HPDE6-E6E7 (cell line): Measurements from ENCODE around the gene PAX8.

Experiments used
- DNase-seq: peaks from one replicate; pipeline ENCODE4 v3.0.0; 2011; ENCODE audit warnings: missing footprints; ENCODE audit errors: extremely low spot score

Gene PAX8

DNA sequence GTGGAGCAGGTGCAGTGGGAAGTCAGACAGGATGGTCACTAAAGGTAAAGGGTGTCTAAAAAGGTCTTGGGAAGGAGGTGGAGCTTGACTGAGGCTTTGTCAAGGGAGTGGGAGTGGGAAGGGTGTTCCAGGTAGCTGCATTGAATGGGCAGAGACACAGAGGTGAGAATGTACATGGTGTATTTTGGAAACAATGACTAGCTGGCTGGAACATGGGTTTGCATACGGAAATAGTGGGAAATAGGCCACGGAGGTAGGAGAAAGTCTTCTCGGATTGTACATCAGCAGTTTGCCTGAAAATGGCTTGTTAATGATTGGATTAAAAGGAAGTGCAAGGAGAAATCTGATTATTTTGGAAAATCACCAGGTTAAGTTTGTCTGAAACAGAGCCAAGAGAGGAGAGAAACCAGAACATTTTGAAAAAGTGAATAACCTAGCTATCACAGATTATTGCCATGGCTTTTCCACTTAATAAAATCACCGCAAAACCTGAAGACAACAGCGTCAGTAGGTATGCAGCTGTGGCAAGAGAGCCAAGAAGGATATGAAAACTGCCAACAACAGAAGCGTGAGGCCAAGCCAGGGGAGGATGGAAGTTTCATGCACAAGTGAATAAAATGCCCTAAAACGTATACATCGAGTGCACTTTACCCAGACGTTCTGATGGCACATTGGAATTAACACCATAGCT, 13.9 kb downstream of the PAX8 start:
- DNase-seq: no peak

DNA sequence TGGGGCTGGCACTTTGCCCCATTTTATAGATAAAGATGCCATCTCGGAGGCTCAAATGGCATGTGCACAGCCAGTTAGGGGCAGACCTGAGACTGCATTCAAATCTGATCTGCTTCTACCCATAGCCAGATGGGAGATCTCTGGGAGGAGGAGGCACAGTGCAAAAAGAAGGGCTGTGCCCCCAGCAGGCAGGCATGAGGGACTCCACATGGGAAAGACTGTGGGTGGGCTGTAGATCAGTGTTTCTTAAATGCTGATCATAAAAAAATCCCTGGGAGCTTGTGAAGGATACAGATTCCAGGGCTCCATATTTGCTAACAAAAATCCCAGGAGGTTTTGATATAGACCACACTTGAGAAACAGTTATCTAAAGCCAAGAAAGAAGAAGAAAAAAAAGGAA, 15.2 kb downstream of the PAX8 start:
- no peak for DNase-seq

DNA sequence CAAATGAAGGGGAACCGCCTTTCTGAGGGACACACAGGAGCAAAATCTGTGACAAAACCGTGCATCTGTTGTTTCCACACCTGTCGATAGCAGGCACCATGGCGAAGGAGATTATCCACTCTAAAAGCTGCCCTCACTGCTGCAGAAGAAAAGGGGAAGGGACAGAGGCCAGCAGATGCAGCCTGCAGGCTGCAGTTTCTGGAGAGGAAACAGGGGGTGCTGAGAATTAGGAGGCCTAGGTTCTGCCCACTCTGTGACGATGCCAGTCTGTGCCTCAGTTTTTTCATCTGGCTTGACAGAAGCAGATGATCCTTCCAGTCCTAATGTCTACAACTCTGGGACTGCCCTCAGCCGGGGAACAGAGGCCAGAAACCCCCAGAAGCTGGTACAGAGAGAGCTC, 17.7 kb downstream of the PAX8 start:
- no peak for DNase-seq

DNA sequence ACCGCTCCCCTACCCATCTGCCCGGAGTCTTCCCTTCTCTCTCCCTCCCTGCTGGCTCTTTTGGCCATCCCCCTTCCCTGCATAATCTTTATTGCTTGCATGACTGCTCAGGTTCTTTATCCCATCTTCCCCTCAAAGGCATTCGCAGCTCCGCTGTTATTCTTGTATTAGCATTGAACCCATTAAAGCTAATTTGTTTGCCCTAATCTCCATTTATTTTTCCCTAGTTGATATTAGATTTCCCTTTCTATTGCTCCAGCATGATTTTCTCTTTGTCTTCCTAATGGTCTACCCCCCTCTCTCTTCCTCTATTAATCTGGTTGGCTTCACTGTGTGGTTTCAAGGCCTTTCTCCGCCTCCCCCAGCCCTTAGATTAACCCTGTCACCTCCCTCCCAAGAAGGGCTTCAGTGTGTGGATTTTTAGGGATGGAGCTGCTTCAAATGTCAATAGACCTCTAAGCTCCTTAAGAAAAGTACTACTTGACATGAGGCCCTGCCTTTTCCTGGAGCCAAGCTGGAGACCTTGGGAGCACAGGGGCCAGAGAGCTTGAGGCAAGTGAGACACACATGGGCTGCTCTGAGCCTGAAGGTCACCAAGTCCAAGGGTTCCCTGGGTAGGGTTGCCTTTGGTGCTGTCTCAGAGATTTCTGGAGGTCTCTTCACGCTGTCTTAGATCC, 20.1 kb downstream of the PAX8 start:
- DNase-seq: no peak

DNA sequence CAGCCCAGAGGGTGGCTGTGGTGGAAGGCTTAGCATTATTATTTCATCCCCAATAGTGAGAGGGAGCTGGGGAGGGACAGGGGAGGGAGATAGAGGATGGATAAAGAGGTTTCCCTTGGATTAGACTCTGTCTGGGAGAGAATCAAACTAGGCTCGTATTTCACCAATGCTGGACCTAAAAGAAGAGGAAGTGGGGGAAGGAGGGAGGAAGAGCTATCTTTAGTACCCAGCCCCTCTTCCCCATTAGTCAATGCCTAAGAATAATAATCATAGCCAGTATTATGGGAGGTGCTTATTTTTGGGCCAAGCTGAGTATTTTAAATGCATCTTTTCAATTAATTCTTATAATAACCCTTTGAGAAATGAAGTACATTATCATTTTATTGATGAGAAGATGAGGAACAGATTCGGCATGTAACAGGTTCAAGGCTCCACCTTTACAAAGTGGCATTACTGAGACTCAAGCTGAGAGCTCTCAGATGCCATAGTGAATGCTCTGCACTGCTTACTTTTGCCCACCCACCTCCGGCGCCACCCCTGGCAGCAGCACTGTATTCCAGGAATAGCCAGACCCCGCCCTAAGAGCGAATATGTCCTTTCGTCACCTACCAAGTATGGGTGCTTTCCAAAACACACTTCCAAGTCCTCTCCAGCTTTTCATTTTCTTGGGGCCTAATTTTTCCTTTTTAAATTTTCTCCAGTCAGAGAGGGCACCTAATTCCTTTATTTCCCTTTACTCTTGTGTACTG, 21.0 kb downstream of the PAX8 start:
- no peak for DNase-seq

DNA sequence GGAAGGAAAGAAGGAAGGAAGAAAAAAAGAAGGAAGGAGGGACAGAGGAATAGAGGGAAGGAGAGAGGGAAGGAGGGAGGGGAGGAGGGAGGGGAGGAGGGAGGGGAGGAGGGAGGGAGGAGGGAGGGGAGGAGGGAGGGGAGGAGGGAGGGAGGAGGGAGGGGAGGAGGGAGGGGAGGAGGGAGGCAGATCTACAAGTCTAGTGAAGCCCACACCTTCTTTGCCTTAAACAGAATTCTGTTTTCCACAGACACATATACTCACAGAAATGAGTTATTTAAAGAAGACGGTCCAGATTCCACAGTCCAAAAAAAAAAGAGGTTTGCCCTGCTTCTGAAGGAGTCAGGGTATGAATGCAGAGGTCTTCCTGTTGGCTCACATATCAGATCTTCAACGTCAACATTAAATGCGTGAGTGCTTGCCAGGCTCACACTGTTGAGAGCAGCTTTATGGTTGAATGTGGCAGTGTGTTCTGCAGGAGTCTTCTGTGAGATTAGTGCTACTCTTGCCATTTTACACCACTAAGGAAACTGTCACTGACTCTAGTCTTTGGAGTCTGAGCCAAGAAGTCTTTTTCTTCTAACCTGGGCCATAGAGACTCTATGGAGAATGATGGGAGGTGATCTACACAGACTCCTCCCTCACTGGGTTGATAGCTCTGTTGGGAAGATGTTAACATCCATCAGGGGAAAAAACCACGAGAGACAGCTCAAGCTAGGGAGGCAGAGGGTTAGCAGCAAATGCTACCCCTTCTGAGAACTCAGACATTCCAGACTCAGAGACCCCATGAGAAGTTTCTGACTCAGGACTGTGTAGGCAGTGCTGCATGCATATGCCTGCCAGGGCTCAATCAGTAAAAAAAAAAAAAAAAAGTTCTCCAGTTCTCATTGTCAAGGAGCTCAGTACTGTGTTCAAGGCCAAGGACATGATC, 23.3 kb downstream of the PAX8 start:
- DNase-seq: no peak

DNA sequence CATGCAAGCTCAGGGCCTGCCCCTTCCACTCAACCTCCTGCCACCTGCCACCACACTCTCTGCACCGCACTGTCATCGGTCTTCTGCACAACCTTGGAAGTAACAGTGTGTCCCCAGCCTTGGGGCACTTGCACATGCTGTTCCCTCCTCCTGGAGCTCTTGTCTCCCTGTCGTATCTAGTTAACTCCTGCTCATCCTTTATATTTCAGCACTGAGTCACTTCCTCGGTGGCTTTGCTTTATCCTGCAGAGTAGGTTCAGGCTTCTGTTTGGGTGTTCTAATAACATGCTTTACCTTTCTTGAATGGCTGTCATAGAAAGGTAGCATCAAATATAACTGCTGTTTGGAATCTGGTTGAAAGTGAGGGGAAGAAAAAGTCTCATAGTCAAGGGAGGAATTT, 25.3 kb downstream of the PAX8 start:
- DNase-seq: no peak

DNA sequence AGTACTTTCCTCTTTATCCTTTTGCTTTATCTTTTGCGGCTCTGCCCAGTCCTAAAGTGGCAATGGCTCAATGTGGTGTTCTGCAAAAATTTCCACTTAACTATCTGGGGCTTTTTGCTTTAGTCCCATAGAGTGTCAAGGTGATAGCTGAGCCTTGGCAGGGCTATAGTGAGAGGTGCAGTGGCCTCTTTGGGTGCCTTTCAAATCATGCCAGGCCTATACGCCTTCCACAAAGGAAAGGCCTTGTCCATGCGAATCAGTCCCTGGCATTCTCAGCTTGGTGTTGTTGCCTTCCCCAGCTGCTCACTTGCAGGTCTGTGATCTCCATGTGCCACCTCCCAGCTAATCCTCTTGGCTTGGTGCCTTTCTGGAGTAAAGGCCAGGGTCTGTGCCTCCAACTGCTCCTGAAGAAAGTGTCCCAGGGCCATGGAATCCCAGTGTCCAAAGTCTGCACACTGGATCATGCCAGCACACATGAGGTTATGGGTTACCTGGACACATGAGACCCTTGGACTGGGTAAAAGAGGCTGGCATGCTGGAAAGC, 26.6 kb downstream of the PAX8 start:
- no peak for DNase-seq

DNA sequence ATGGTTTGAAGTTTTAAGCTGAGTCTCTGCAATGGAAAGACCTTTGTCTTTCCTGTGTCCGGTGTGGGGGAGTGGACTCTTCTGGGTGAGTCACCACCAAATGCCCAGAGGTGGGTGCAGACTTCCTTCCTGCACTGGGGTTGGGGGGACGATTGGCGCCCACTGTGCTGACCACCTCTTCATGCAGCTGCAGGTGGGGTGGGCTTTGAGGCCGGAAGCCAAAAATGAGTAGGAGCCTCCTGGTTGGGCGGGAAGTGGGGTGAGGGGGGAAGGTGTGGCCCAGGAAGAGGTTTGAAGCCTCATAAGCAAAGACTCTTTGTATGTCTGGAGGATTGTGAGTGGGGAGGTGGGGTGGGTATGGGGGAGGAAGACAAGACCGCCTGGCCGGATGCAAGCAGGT, 27.6 kb downstream of the PAX8 start:
- DNase-seq: no peak

DNA sequence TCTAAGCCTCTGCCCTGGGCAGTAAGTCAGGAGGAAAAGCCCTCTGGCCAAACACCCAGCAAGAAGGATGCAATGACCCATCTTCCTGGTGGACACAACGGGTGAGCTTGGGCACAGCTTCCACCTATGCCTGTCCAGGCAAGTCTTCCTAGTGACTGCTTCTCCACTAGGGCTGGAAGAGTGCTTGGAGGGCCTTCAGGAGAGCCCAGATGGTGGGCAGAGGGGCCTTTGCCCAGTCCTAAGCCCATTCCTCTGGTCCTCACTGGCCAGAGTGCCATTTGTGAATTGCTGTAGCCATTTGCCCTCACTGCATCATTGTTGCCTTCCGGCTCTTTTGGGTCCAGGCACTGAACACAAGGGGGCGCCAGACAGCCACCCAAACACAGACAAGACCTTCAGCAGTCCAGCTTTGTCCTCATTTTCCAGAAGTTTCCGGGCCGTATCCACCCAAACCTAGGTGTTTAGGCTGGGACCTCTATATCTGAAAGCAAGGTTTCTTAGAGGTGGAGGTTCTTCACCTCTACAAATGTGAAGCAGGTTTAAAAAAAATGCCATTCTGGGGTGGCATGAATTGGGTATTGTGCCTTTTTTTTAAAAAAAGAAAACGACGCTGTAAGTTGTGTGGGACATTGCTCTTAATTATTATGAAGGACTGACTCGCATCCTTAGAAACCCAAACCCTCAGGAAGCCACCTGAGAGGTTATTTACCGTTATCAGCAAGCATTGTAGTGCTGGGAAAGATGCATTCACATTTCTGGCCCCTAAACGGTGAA, 29.5 kb downstream of the PAX8 start:
- peak; percentile 72 for DNase-seq

DNA sequence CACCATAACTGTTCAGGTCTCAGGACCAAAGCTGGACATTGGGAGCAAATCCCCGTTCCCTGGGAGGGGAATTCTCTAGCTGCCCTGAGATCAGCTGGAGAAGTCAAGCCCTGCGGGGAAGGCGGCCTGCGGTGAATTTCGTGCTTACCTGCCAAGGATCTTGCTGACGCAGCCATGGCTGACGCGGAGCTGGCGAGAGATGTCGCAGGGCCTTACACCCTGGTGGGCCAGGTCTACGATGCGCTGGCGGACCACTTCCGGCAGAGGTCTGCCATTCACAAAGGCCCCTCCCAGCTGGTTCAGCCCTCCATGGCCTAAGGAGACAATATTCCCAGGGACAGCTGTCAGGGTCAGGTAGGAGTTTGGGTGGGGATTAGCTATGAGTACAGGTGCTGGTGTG, 32.1 kb downstream of the PAX8 start:
- no peak for DNase-seq

DNA sequence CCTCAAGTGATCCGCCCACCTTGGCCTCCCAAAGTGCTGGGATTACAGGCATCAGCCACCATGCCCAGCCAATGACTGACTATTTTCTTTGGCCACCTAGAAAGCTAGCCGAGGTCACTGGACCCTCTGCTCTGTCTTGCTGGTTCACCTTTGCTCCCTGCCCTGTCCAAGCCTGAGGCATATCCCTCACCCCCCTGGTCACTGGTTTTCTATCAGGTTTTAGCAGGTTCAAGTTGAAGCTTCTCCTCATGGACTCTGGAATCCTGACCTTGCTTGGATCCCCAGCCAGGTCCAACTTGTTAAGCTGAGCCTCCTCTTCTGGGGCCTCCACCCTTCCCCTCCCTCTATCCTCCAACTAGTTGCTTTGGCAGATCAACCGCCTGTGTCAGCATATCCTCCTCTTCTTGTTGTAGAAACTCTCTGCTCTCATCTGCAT, 33.4 kb downstream of the PAX8 start:
- DNase-seq: no peak

DNA sequence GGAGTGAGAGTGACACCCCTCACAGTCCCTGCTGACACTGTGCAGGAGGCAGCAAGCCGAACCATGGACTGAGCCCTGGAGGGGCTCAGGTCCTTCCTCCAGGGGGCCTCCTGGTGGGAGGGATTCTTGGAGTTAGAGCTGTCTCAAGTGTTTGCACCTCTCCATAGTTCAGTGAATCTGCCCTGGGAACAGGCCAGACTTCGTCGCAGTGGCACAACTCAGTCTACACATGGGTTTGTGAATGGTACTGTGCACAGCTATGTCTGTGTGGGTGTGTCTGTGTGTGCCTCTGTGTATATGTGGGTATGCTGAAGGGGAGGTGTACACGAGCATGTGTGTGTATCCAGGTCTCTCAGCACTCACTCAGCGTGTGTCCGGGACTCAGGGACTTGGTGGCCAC, 36.4 kb downstream of the PAX8 start:
- DNase-seq: no peak

DNA sequence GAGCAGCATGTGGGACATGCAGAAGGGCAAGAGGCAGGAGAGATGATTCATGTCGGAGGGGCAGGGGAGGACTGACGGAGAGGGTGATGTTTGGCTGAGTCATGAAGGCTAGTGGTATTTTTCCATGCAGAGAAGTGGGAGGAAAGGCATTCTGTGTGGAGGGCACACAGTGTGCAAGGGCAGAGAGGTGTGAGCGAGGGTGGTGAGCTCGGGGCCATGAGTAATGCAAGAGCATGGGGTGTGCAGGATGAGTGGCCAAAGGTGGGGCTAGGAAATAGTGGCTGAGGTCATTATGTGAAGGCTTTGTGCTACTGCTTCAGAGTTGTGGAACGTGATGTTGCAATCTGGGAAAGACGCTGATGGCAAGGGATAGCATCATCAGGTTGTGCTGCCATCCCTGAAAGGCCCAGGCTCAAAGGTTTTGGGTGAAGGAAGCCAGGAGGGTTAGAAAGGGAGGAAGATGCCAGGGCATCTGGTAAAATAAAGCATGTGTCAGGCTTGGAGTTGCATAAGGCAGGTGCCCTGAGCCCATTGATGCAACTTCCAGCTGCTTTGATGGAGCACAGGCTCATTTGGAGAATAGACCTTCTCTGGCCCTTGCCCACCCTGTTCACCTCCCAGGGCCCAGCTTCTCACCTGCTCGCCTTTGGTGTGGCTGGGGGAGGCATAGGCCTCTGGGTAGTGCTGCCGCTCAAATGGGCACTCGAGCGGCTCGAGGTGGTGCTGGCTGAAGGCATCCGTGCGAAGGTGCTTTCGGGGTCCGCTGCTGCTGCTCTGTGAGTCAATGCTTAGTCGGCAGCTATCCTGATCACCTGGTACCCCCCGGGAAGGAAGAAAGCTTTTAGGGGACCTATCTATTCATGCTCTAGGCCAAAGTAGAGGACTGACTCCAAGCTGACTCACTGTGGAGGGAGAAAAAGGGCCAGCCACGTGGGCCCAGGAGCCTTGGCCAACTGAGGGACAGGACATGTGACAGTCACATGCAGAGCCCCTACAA, 37.5 kb downstream of the PAX8 start:
- peak; percentile 99 for DNase-seq

DNA sequence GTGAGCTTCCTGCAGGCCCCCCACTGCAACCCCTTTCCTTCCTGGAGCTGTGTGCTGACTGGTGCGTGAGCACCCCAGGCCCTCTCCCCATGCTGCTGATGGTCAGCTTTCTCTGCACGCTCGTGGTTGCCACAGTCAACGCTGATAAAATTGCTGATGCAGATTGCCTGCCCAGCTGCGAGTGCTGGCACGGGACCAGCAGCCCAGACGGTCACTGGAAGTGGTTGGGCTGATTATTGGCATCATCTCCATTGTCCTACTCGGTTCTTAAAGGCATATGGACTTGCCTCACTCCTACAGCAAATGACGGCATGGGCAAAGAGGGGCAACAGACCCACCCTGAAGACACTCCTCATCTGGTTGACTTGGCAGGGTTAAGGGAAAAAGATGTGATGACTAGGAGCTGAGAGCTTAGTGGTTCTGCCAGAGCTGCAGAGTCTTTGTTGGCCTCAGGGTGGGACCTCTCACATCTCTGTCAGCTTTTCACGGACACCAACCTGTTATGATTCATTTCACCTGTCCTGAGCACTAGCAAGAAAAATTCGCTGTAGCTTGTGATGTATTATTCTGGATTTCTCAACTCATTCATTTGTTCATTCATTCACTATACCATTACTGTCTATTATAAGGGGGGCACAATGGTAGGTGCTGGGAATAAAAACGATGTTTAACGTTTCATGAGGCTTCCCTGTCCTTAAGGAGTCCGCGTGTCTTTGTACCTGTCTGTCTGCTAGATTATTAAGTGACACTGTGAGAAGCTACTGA, 38.4 kb downstream of the PAX8 start:
- DNase-seq: peak; percentile 87

DNA sequence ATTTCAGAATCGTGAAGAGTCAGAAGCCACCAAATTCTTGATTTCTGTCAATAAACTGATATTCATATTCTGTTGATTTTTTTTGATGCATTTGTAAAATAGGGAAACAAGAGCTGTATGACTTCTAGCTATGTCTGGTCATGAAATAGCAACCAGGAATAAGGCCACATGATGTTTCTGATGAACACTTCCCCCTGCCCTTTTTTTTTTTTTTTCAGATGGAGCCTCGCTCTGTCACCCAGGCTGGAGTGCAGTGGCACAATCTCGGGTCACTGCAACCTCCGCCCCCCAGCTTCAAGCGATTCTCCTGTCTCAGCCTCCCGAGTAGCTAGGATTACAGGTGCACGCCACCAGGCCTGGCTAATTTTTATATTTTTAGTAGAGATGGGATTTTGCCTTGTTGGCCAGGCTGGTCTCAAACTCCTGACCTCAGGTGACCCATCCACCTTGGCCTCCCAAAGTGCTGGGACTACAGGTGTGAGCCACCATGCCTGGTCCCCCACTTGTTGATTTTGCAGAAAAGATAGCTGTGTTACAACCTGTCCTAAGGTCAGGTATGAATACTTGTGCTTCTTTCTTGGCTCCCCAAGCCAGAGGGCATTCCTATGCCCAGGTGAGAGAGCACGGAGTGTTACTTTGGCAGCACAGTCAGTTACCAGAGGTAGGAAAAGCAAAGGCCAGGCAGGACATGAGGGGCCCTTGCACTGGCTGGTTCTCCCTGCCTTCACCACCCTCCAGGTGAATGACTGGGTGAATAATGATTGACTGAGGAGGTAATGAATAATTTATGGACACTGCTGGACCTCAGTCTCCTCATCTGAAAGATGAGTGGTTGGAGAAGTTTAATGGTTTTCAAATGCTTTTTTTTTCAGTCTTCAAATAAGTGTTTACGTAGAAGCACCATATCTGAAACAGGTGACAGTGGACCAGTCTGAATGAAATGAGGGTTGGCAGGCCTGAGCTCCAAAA, 39.6 kb downstream of the PAX8 start:
- no peak for DNase-seq

DNA sequence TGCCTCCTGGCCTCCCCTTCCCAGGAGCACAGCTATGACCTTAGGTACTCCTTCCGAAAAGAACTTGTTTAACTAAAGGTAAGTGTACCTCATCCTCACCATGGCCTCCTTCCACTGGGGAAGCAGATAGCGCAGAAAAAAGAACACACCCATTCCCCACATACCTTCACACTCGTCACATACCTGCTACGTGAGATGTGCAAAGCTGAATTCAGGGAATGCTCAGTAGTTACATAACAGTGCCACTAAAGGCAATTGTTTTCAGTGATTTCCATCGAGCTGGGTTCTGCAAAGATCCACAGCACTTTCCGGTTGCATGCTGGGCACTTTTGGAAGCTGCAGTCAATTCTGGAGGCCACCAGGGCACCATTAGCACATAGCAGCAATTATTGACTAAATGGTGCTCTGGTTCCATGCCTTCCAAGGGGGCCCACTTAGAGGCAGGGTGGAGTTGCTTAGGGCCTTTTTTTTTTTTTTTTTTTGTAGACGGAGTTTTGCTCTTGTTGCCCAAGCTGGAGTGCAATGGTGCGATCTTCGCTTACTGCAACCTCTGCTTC, 41.0 kb downstream of the PAX8 start:
- DNase-seq: no peak
